ENCODE data around the gene MAGI1.

MAGI1 gene

GRCh38 chr3:66068255-66068654, 29.5 kb upstream of the MAGI1 start:
- Histone ChIP-seq H3K27me3 (ENCODE audit: insufficient read depth, poor library complexity, severe bottlenecking) (no peaks in the 10 kb centered on the region), H3K4me3 (replicated peaks; ENCODE audit: insufficient read depth, low read length) (no peak overlapping the region), H3K27ac (replicated peaks) (no peak overlapping the region)
- TF ChIP-seq REST (IDR thresholded peaks at IDR 0.05; ENCODE audit: insufficient replicate concordance, low read depth) (no peak), GABPA (IDR thresholded peaks at IDR 0.05; ENCODE audit: low read depth) (no peak), POLR2AphosphoS5 (IDR thresholded peaks at IDR 0.05; ENCODE audit: low read depth) (no peak)
- DNase-seq (ENCODE audit: low read depth in 1 of 2, low spot score in 1 of 2): no peak

GRCh38 chr3:66066963-66067617, 28.4 kb upstream of the MAGI1 start:
- no peak overlapping the region for H3K27ac ChIP-seq (replicated peaks)
- H3K4me3 ChIP-seq (replicated peaks; ENCODE audit: insufficient read depth, low read length): no peak overlapping the region
- no peaks in the 10 kb centered on the region for H3K27me3 ChIP-seq (ENCODE audit: insufficient read depth, poor library complexity, severe bottlenecking)
- TF ChIP-seq POLR2AphosphoS5 (IDR thresholded peaks at IDR 0.05; ENCODE audit: low read depth) (no peak), GABPA (IDR thresholded peaks at IDR 0.05; ENCODE audit: low read depth) (no peak), SPI1 (IDR thresholded peaks at IDR 0.05; ENCODE audit: borderline replicate concordance, low read depth) (no peak), CTCF (IDR thresholded peaks at IDR 0.05; ENCODE audit: insufficient read depth, low read length) (no peak)
- DNase-seq (ENCODE audit: low read depth in 1 of 2, low spot score in 1 of 2): no peak

GRCh38 chr3:66055289-66055688, 16.6 kb upstream of the MAGI1 start:
- no peak overlapping the region for H3K27ac ChIP-seq (replicated peaks)
- H3K4me3 ChIP-seq (replicated peaks; ENCODE audit: insufficient read depth, low read length): no peak overlapping the region
- TF ChIP-seq SPI1 (IDR thresholded peaks at IDR 0.05; ENCODE audit: borderline replicate concordance, low read depth) (no peak), POLR2AphosphoS5 (IDR thresholded peaks at IDR 0.05; ENCODE audit: low read depth) (no peak), CTCF (IDR thresholded peaks at IDR 0.05; ENCODE audit: insufficient read depth, low read length) (no peak), GABPA (IDR thresholded peaks at IDR 0.05; ENCODE audit: low read depth) (no peak), REST (IDR thresholded peaks at IDR 0.05; ENCODE audit: insufficient replicate concordance, low read depth) (no peak)
- H3K27me3 ChIP-seq (ENCODE audit: insufficient read depth, poor library complexity, severe bottlenecking): no peaks in the 10 kb centered on the region
- no peak for DNase-seq (ENCODE audit: low read depth in 1 of 2, low spot score in 1 of 2)

- DNase-seq (ENCODE audit: low read depth in 1 of 2, low spot score in 1 of 2): no peak
- TF ChIP-seq REST (IDR thresholded peaks at IDR 0.05; ENCODE audit: insufficient replicate concordance, low read depth): no peak
- no peak overlapping the region for H3K27ac ChIP-seq (replicated peaks)
Observed at GRCh38 chr3:66053550-66054094, 14.9 kb upstream of the MAGI1 start.

More at GRCh38 chr3:66053550-66054094, 14.9 kb upstream of the MAGI1 start:
- no peak overlapping the region for H3K4me3 ChIP-seq (replicated peaks; ENCODE audit: insufficient read depth, low read length)
- no peaks in the 10 kb centered on the region for H3K27me3 ChIP-seq (ENCODE audit: insufficient read depth, poor library complexity, severe bottlenecking)

Data from HL-60 (cell line).